Activated naive CD8-positive, alpha-beta T cell treated with anti-CD3 and anti-CD28 coated beads, Interleukin-2, amount 50 U/mL, for 24 hours (primary cell): ENCODE results near the gene IRX3.

Source experiments
- ATAC-seq: fragments of 150-1000 bp; cut with Tn5 transposase; one replicate; pipeline ENCODE4 v1.10.0; 2021
- DNase-seq: peaks from one replicate; pipeline ENCODE4 v3.0.0; 2021
- H3K27ac Mint-ChIP-seq: one replicate; pipeline ENCODE4 v1.8.0; 2021; ENCODE audit warnings: mild to moderate bottlenecking, mixed read lengths
- H3K27me3 Mint-ChIP-seq: one replicate; pipeline ENCODE4 v1.8.0; 2021; ENCODE audit warnings: mixed read lengths
- H3K36me3 Mint-ChIP-seq: one replicate; pipeline ENCODE4 v1.8.0; 2021; ENCODE audit warnings: low read depth, mixed read lengths
- H3K4me1 Mint-ChIP-seq: one replicate; pipeline ENCODE4 v1.8.0; 2021; ENCODE audit warnings: mixed read lengths
- H3K4me3 Mint-ChIP-seq: one replicate; pipeline ENCODE4 v1.8.0; 2021; ENCODE audit warnings: mild to moderate bottlenecking, moderate library complexity, mixed read lengths
- H3K9me3 Mint-ChIP-seq: one replicate; pipeline ENCODE4 v1.8.0; 2021; ENCODE audit warnings: mixed read lengths

Gene IRX3

GRCh38 chr16:54286366-54287130, at the start of gene IRX3:
Gene IRX3 (minus strand): TSS chr16:54286787. CDS start chr16:54286050, 737 bp downstream.
- Mint-ChIP-seq H3K27me3 (peaks cover 69% of the 10 kb centered on the region), H3K27ac (peak within 1 kb of the TSS; percentile 23), H3K36me3 (peaks cover 2% of the 10 kb centered on the region), H3K4me1 (peaks cover 25% of the 10 kb centered on the region), H3K9me3 (no peaks in the 10 kb centered on the region), H3K4me3 (peak within 1 kb of the TSS; percentile 69)
- no peak for DNase-seq
- no peak for ATAC-seq

GRCh38 chr16:54335230-54335629, 48.6 kb upstream of the IRX3 start:
- no peak for DNase-seq
- H3K4me1 Mint-ChIP-seq = no peaks in the 10 kb centered on the region
- H3K27me3 Mint-ChIP-seq = peaks cover 19% of the 10 kb centered on the region
- no peak for ATAC-seq
- H3K27ac Mint-ChIP-seq = no peak overlapping the region
- no peaks in the 10 kb centered on the region for H3K9me3 Mint-ChIP-seq
- H3K36me3 Mint-ChIP-seq = no peaks in the 10 kb centered on the region
- no peak overlapping the region for H3K4me3 Mint-ChIP-seq

GRCh38 chr16:54334208-54334607, 47.6 kb upstream of the IRX3 start:
- H3K4me3 Mint-ChIP-seq = no peak overlapping the region
- no peaks in the 10 kb centered on the region for H3K9me3 Mint-ChIP-seq
- DNase-seq = no peak
- H3K27ac Mint-ChIP-seq = no peak overlapping the region
- no peaks in the 10 kb centered on the region for H3K36me3 Mint-ChIP-seq
- no peaks in the 10 kb centered on the region for H3K4me1 Mint-ChIP-seq
- peaks cover 24% of the 10 kb centered on the region for H3K27me3 Mint-ChIP-seq
- no peak for ATAC-seq

- H3K4me3 Mint-ChIP-seq = no peak overlapping the region
- no peaks in the 10 kb centered on the region for H3K4me1 Mint-ChIP-seq
- no peaks in the 10 kb centered on the region for H3K36me3 Mint-ChIP-seq
- H3K27me3 Mint-ChIP-seq = peaks cover 22% of the 10 kb centered on the region
- H3K27ac Mint-ChIP-seq = no peak overlapping the region
- DNase-seq (no peak), ATAC-seq (no peak)
- no peaks in the 10 kb centered on the region for H3K9me3 Mint-ChIP-seq
Observed at GRCh38 chr16:54331241-54332002, 44.8 kb upstream of the IRX3 start.

DNA sequence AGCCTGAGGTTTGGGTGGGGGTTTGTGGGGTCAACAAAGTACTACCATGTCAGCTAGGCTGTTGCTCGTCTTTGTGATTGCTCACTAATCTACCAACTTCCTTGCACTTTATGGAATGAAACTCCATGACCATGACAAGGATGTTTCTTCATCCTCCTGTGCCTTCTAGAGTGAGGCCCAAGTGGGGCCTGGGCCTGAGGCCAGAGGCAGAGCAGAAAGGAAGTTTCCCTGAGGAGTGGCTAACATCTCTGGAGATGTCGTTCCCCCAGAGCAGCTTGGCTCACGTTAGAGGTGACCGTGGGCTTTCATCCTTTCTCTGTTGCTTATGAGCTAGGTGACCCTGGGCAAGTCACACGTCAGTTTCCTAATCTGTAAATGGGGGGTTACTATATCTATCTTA, 41.0 kb upstream of the IRX3 start:
- no peak for ATAC-seq
- no peaks in the 10 kb centered on the region for H3K9me3 Mint-ChIP-seq
- H3K4me1 Mint-ChIP-seq = no peaks in the 10 kb centered on the region
- H3K36me3 Mint-ChIP-seq = no peaks in the 10 kb centered on the region
- no peak overlapping the region for H3K4me3 Mint-ChIP-seq
- H3K27ac Mint-ChIP-seq = no peak overlapping the region
- peaks cover 11% of the 10 kb centered on the region for H3K27me3 Mint-ChIP-seq
- no peak for DNase-seq

GRCh38 chr16:54326266-54326662, 39.7 kb upstream of the IRX3 start:
- no peak for DNase-seq
- no peaks in the 10 kb centered on the region for H3K36me3 Mint-ChIP-seq
- H3K27me3 Mint-ChIP-seq = peaks cover 11% of the 10 kb centered on the region
- no peak for ATAC-seq
- H3K9me3 Mint-ChIP-seq = no peaks in the 10 kb centered on the region
- no peak overlapping the region for H3K27ac Mint-ChIP-seq
- no peaks in the 10 kb centered on the region for H3K4me1 Mint-ChIP-seq
- H3K4me3 Mint-ChIP-seq = no peak overlapping the region

GRCh38 chr16:54325616-54326265, 39.2 kb upstream of the IRX3 start:
- H3K4me3 Mint-ChIP-seq = no peak overlapping the region
- no peaks in the 10 kb centered on the region for H3K36me3 Mint-ChIP-seq
- no peak for ATAC-seq
- H3K27me3 Mint-ChIP-seq = peaks cover 11% of the 10 kb centered on the region
- H3K9me3 Mint-ChIP-seq = no peaks in the 10 kb centered on the region
- no peaks in the 10 kb centered on the region for H3K4me1 Mint-ChIP-seq
- DNase-seq = no peak
- no peak overlapping the region for H3K27ac Mint-ChIP-seq

- H3K9me3 Mint-ChIP-seq = no peaks in the 10 kb centered on the region
- peaks cover 5% of the 10 kb centered on the region for H3K27me3 Mint-ChIP-seq
- H3K4me3 Mint-ChIP-seq = no peak overlapping the region
- DNase-seq (no peak), ATAC-seq (no peak)
- H3K36me3 Mint-ChIP-seq = no peaks in the 10 kb centered on the region
- no peak overlapping the region for H3K27ac Mint-ChIP-seq
- H3K4me1 Mint-ChIP-seq = no peaks in the 10 kb centered on the region
Observed at GRCh38 chr16:54324716-54325115, 38.1 kb upstream of the IRX3 start.

GRCh38 chr16:54320697-54321340, 34.2 kb upstream of the IRX3 start:
- Mint-ChIP-seq H3K9me3 (no peaks in the 10 kb centered on the region), H3K27ac (no peak overlapping the region), H3K4me3 (no peak overlapping the region), H3K4me1 (no peaks in the 10 kb centered on the region), H3K27me3 (peaks cover 6% of the 10 kb centered on the region), H3K36me3 (no peaks in the 10 kb centered on the region)
- no peak for DNase-seq
- ATAC-seq = no peak

GRCh38 chr16:54318941-54319340, 32.4 kb upstream of the IRX3 start:
- Mint-ChIP-seq H3K4me1 (no peaks in the 10 kb centered on the region), H3K4me3 (no peak overlapping the region), H3K27ac (no peak overlapping the region), H3K36me3 (no peaks in the 10 kb centered on the region), H3K27me3 (peaks cover 6% of the 10 kb centered on the region), H3K9me3 (no peaks in the 10 kb centered on the region)
- no peak for DNase-seq
- ATAC-seq = no peak

GRCh38 chr16:54317101-54317611, 30.6 kb upstream of the IRX3 start:
- no peaks in the 10 kb centered on the region for H3K36me3 Mint-ChIP-seq
- DNase-seq (no peak), ATAC-seq (no peak)
- H3K9me3 Mint-ChIP-seq = no peaks in the 10 kb centered on the region
- peaks cover 6% of the 10 kb centered on the region for H3K27me3 Mint-ChIP-seq
- no peak overlapping the region for H3K27ac Mint-ChIP-seq
- no peak overlapping the region for H3K4me3 Mint-ChIP-seq
- H3K4me1 Mint-ChIP-seq = no peaks in the 10 kb centered on the region

GRCh38 chr16:54316095-54316889, 29.7 kb upstream of the IRX3 start:
- Mint-ChIP-seq H3K36me3 (no peaks in the 10 kb centered on the region), H3K9me3 (no peaks in the 10 kb centered on the region), H3K27me3 (peaks cover 6% of the 10 kb centered on the region), H3K4me1 (no peaks in the 10 kb centered on the region), H3K4me3 (no peak overlapping the region), H3K27ac (no peak overlapping the region)
- DNase-seq (no peak), ATAC-seq (no peak)

DNA sequence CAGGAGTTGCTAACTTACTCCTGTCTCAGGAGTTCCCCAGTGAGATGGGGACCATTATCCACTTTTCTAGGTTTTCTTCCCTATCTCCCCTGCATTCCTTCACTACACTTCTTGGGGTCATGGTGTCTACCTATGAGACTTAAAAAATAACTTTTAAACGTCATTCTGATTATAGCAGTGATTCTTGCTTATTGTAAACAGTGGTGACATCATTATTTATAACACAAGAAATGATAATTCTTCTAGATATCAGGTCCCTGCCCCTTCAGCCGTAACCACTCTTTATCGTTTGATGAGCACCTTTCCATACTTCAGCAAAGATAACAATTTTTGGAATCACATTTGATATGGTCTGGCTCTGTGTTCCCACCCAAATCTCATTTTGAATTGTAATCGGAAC, 27.2 kb upstream of the IRX3 start:
- Mint-ChIP-seq H3K27me3 (peaks cover 6% of the 10 kb centered on the region), H3K9me3 (no peaks in the 10 kb centered on the region), H3K36me3 (no peaks in the 10 kb centered on the region), H3K27ac (no peak overlapping the region), H3K4me1 (no peaks in the 10 kb centered on the region), H3K4me3 (no peak overlapping the region)
- ATAC-seq (no peak), DNase-seq (no peak)

- no peaks in the 10 kb centered on the region for H3K4me1 Mint-ChIP-seq
- H3K27ac Mint-ChIP-seq = no peak overlapping the region
- ATAC-seq (no peak), DNase-seq (no peak)
- H3K9me3 Mint-ChIP-seq = no peaks in the 10 kb centered on the region
- no peaks in the 10 kb centered on the region for H3K36me3 Mint-ChIP-seq
- H3K4me3 Mint-ChIP-seq = no peak overlapping the region
- H3K27me3 Mint-ChIP-seq = peaks cover 2% of the 10 kb centered on the region
Observed at GRCh38 chr16:54312502-54312991, 26.0 kb upstream of the IRX3 start.
